HG02840 (cell line): ENCODE results near the gene TAAR9.
A peak's percentile ranks its signal among the peaks of the same experiment; 100 is the strongest.

Experiments
- ATAC-seq: cut with Tn5 transposase; IDR thresholded peaks from one replicate; pipeline ENCODE4 v1.9.1; 2021; ENCODE audit warnings: mild to moderate bottlenecking, moderate library complexity, moderate number of reproducible peaks; ENCODE audit not compliant: unreplicated experiment, low FRiP score

The TAAR9 gene

GRCh38 chr6:132537977-132538376 is at the start of gene TAAR9:
TSS of gene TAAR9 (plus strand) at chr6:132538277. CDS start at chr6:132538290, 13 bp downstream.
- no peak for ATAC-seq

GRCh38 chr6:132489376-132489775 is 48.7 kb upstream of the TAAR9 start:
- no peak for ATAC-seq

GRCh38 chr6:132490024-132490423 is 48.1 kb upstream of the TAAR9 start:
- peak; percentile 28 for ATAC-seq

- ATAC-seq: peak; percentile 43
These were observed 47.4 kb upstream of the TAAR9 start for GRCh38 chr6:132490478-132491204.

- no peak for ATAC-seq
These were observed 46.8 kb upstream of the TAAR9 start for GRCh38 chr6:132491303-132491702.

- ATAC-seq: no peak
These were observed 46.2 kb upstream of the TAAR9 start for GRCh38 chr6:132491881-132492280.

- no peak for ATAC-seq
These were observed 43.1 kb upstream of the TAAR9 start for GRCh38 chr6:132494954-132495353.

GRCh38 chr6:132495604-132496079 is 42.4 kb upstream of the TAAR9 start:
- ATAC-seq: peak; percentile 44

GRCh38 chr6:132496519-132497180 is 41.4 kb upstream of the TAAR9 start:
- no peak for ATAC-seq

GRCh38 chr6:132498638-132499037 is 39.4 kb upstream of the TAAR9 start:
- ATAC-seq: peak; percentile 53

GRCh38 chr6:132499757-132500156 is 38.3 kb upstream of the TAAR9 start:
- ATAC-seq: no peak

- ATAC-seq: no peak
These were observed 33.3 kb upstream of the TAAR9 start for GRCh38 chr6:132504757-132505156.

- ATAC-seq: no peak
These were observed 32.9 kb upstream of the TAAR9 start for GRCh38 chr6:132505158-132505557.

- ATAC-seq: no peak
These were observed 31.6 kb upstream of the TAAR9 start for GRCh38 chr6:132506461-132506860.

GRCh38 chr6:132506869-132507808 is 30.9 kb upstream of the TAAR9 start:
- no peak for ATAC-seq

- no peak for ATAC-seq
These were observed 26.8 kb upstream of the TAAR9 start for GRCh38 chr6:132511210-132511830.

GRCh38 chr6:132511831-132512220 is 26.3 kb upstream of the TAAR9 start:
- ATAC-seq: no peak

- ATAC-seq: no peak
These were observed 25.8 kb upstream of the TAAR9 start for GRCh38 chr6:132512342-132512637.

GRCh38 chr6:132512638-132513632 is 25.1 kb upstream of the TAAR9 start, which contains the start of gene STX7:
TSS of gene STX7 (minus strand) at chr6:132513116. CDS start at chr6:132503530, 9,586 bp downstream.
- ATAC-seq: peak; percentile 95
